RWPE1 (cell line): ENCODE results near the gene RBFOX2.

Experiments
- CTCF ChIA-PET: fragments of 350-600 bp; sonication (Branson Sonifier 250); formaldehyde crosslinking; extraction: SDS; loops from one replicate; lab custom pipeline; 2021; lab: Yijun Ruan, JAX
- POLR2A ChIA-PET: fragments of 400-600 bp; formaldehyde crosslinking; extraction: SDS; loops from one replicate; lab custom pipeline; 2020; ENCODE audit warnings: antibody characterized with exemption; ENCODE audit not compliant: low non-redundant PET; lab: Yijun Ruan, JAX
- DNase-seq: peaks from one replicate; pipeline ENCODE4 v3.0.0; 2012; ENCODE audit warnings: low spot score
- H3K27ac ChIP-seq: fragments of 450-650 bp; 2 replicates; pipeline ENCODE4 v1.5.1; 2017
- CTCF ChIP-seq: fragments of 450-650 bp; conservative IDR thresholded peaks from 2 replicates; pipeline ENCODE4 v1.5.1; 2017; ENCODE audit warnings: low read depth, mild to moderate bottlenecking

Gene RBFOX2

GRCh38 chr22:35900483-35901168 lies 128.0 kb downstream of the RBFOX2 start:
- CTCF ChIA-PET = interaction anchor here (0.5 to 0.9 kb wide), 2 partner anchors 165 to 213 kb away, joined by 3 to 4 read pairs; no protein-coding TSS in a partner anchor
- DNase-seq = peak; percentile 42
- POLR2A ChIA-PET = no interaction called here
- TF ChIP-seq CTCF = no peak
- no peak overlapping the region; the same call in 1 of the 2 replicates for H3K27ac ChIP-seq

- ChIA-PET POLR2A (interaction anchor here (0.6 kb wide), 1 partner anchor 161 kb away, joined by 3 read pairs; no protein-coding TSS in a partner anchor), CTCF (interaction anchor here (0.9 kb wide), 1 partner anchor 166 kb away, joined by 4 read pairs; no protein-coding TSS in a partner anchor)
- DNase-seq = no peak
- TF ChIP-seq CTCF = no peak
- peak overlapping the region; percentile 68 for H3K27ac ChIP-seq
Observed at GRCh38 chr22:35899736-35900135, 128.9 kb downstream of the RBFOX2 start.

GRCh38 chr22:35896111-35896705 lies 132.4 kb downstream of the RBFOX2 start:
- ChIA-PET POLR2A (no interaction called here), CTCF (interaction anchor here (0.6 kb wide), 1 partner anchor 25 kb away, joined by 3 read pairs; no protein-coding TSS in a partner anchor)
- H3K27ac ChIP-seq = no peak overlapping the region
- no peak for DNase-seq
- no peak for TF ChIP-seq CTCF

- CTCF ChIA-PET = interaction anchor here (0.6 kb wide), 1 partner anchor 36 kb away, joined by 4 read pairs; no protein-coding TSS in a partner anchor
- TF ChIP-seq CTCF = no peak
- H3K27ac ChIP-seq = peak overlapping the region; percentile 88
- POLR2A ChIA-PET = no interaction called here
- peak; percentile 70 for DNase-seq
Observed at GRCh38 chr22:35894937-35895708, 133.5 kb downstream of the RBFOX2 start.

GRCh38 chr22:35894464-35894878 lies 134.2 kb downstream of the RBFOX2 start:
- H3K27ac ChIP-seq = peak overlapping the region; percentile 88
- no peak for DNase-seq

More at GRCh38 chr22:35894464-35894878, 134.2 kb downstream of the RBFOX2 start:
- TF ChIP-seq CTCF = no peak
- POLR2A ChIA-PET = no interaction called here
- CTCF ChIA-PET = no interaction called here
